Measurements from ENCODE around the gene FGGY.

The FGGY gene

GRCh38 chr1:59737638-59738037, 440.7 kb downstream of the FGGY start:
- TF ChIP-seq CTCF (IDR thresholded peaks at IDR 0.05; ENCODE audit: low read depth, low read length), result no peak
- H3K4me3 ChIP-seq (ENCODE audit: low read depth, low read length), result no peak overlapping the region
- no peaks in the 10 kb centered on the region for H3K36me3 ChIP-seq
- H3K9me3 ChIP-seq (ENCODE audit: severe bottlenecking), result peaks cover 8% of the 10 kb centered on the region
- H3K27ac ChIP-seq, result no peak overlapping the region
- DNase-seq, result no peak
- no peaks in the 10 kb centered on the region for H3K27me3 ChIP-seq (ENCODE audit: insufficient read depth, low read depth, severe bottlenecking)

GRCh38 chr1:59738152-59738551, 441.3 kb downstream of the FGGY start:
- DNase-seq, result no peak
- Histone ChIP-seq H3K27me3 (ENCODE audit: insufficient read depth, low read depth, severe bottlenecking) (no peaks in the 10 kb centered on the region), H3K9me3 (ENCODE audit: severe bottlenecking) (peaks cover 8% of the 10 kb centered on the region), H3K36me3 (no peaks in the 10 kb centered on the region), H3K4me3 (ENCODE audit: low read depth, low read length) (no peak overlapping the region), H3K27ac (no peak overlapping the region)
- TF ChIP-seq CTCF (IDR thresholded peaks at IDR 0.05; ENCODE audit: low read depth, low read length), result no peak

- H3K4me3 ChIP-seq (ENCODE audit: low read depth, low read length), result no peak overlapping the region
- H3K27ac ChIP-seq, result no peak overlapping the region
- DNase-seq, result no peak
- peaks cover 8% of the 10 kb centered on the region for H3K9me3 ChIP-seq (ENCODE audit: severe bottlenecking)
- H3K36me3 ChIP-seq, result no peaks in the 10 kb centered on the region
- TF ChIP-seq CTCF (IDR thresholded peaks at IDR 0.05; ENCODE audit: low read depth, low read length), result no peak
- H3K27me3 ChIP-seq (ENCODE audit: insufficient read depth, low read depth, severe bottlenecking), result no peaks in the 10 kb centered on the region
These were observed 441.7 kb downstream of the FGGY start for GRCh38 chr1:59738591-59739015.

- no peak for DNase-seq
- no peaks in the 10 kb centered on the region for H3K36me3 ChIP-seq
- peaks cover 8% of the 10 kb centered on the region for H3K9me3 ChIP-seq (ENCODE audit: severe bottlenecking)
- H3K4me3 ChIP-seq (ENCODE audit: low read depth, low read length), result no peak overlapping the region
- H3K27ac ChIP-seq, result no peak overlapping the region
- TF ChIP-seq CTCF (IDR thresholded peaks at IDR 0.05; ENCODE audit: low read depth, low read length), result no peak
- no peaks in the 10 kb centered on the region for H3K27me3 ChIP-seq (ENCODE audit: insufficient read depth, low read depth, severe bottlenecking)
These were observed 442.2 kb downstream of the FGGY start for GRCh38 chr1:59739111-59739510.

GRCh38 chr1:59742526-59742925, 445.6 kb downstream of the FGGY start:
- no peaks in the 10 kb centered on the region for H3K27me3 ChIP-seq (ENCODE audit: insufficient read depth, low read depth, severe bottlenecking)
- no peaks in the 10 kb centered on the region for H3K36me3 ChIP-seq
- H3K27ac ChIP-seq, result no peak overlapping the region
- no peaks in the 10 kb centered on the region for H3K9me3 ChIP-seq (ENCODE audit: severe bottlenecking)
- no peak overlapping the region for H3K4me3 ChIP-seq (ENCODE audit: low read depth, low read length)
- no peak for TF ChIP-seq CTCF (IDR thresholded peaks at IDR 0.05; ENCODE audit: low read depth, low read length)
- DNase-seq, result no peak

- H3K36me3 ChIP-seq, result no peaks in the 10 kb centered on the region
- no peak overlapping the region for H3K4me3 ChIP-seq (ENCODE audit: low read depth, low read length)
- no peaks in the 10 kb centered on the region for H3K9me3 ChIP-seq (ENCODE audit: severe bottlenecking)
- no peak for DNase-seq
- no peak overlapping the region for H3K27ac ChIP-seq
- no peak for TF ChIP-seq CTCF (IDR thresholded peaks at IDR 0.05; ENCODE audit: low read depth, low read length)
- H3K27me3 ChIP-seq (ENCODE audit: insufficient read depth, low read depth, severe bottlenecking), result peaks cover under 1% of the 10 kb centered on the region
These were observed 446.6 kb downstream of the FGGY start for GRCh38 chr1:59743324-59744091.
